GM19351 (cell line): ENCODE measurements around the gene CDC16.
"Not testable (repeated sequence)": the region's sequence is repeated elsewhere in the genome, so short reads cannot be mapped to it uniquely, and the experiment has no call there.

ENCODE experiments used
- ATAC-seq: cut with Tn5 transposase; IDR thresholded peaks from one replicate; pipeline ENCODE4 v1.9.1; 2021; ENCODE audit warnings: mild to moderate bottlenecking, moderate library complexity; ENCODE audit not compliant: unreplicated experiment

The CDC16 gene, protein sequence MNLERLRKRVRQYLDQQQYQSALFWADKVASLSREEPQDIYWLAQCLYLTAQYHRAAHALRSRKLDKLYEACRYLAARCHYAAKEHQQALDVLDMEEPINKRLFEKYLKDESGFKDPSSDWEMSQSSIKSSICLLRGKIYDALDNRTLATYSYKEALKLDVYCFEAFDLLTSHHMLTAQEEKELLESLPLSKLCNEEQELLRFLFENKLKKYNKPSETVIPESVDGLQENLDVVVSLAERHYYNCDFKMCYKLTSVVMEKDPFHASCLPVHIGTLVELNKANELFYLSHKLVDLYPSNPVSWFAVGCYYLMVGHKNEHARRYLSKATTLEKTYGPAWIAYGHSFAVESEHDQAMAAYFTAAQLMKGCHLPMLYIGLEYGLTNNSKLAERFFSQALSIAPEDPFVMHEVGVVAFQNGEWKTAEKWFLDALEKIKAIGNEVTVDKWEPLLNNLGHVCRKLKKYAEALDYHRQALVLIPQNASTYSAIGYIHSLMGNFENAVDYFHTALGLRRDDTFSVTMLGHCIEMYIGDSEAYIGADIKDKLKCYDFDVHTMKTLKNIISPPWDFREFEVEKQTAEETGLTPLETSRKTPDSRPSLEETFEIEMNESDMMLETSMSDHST

DNA sequence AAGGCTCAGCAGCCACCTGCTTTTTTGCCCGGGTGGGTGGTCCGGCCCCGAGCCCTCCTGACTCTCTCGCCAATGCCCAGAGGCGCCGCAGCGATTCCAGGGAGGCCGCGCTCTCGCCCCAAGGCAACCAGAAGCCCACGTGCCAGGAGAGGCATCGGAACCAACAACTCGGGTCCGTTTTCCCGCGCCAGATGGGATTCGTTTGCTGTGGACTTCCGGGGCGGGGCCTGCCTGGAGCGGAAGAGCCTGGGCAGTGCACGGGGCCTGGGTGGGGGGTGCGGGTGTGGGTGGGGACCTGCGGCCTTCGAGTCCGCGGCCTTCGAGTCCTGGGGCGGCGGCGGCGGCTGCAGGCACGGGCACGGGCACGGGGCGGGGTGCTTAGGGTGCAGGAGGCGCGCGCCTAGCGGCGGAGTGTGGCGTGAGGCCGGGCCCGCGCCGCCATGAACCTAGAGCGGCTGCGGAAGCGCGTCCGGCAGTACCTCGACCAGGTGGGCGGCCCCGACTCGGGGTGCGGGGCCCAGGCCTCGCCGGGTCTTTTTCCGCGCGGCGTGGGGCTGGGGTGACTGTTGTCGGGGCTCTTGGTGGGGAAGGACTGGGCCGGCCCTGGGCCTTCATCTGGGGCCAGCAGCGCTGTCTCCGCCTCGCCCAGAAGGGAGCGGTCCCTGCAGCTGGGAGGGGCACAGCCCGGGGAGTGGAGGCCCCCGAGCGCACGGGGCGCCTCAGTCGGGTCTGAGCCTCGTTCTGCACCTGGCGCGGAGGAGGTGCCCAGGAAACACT lies at the start of gene CDC16:
Gene CDC16 (plus strand): TSS at position 253 of the 777 bp plus-strand sequence. CDS start 188 bp downstream, at position 441.
- ATAC-seq: peak; percentile 88

DNA sequence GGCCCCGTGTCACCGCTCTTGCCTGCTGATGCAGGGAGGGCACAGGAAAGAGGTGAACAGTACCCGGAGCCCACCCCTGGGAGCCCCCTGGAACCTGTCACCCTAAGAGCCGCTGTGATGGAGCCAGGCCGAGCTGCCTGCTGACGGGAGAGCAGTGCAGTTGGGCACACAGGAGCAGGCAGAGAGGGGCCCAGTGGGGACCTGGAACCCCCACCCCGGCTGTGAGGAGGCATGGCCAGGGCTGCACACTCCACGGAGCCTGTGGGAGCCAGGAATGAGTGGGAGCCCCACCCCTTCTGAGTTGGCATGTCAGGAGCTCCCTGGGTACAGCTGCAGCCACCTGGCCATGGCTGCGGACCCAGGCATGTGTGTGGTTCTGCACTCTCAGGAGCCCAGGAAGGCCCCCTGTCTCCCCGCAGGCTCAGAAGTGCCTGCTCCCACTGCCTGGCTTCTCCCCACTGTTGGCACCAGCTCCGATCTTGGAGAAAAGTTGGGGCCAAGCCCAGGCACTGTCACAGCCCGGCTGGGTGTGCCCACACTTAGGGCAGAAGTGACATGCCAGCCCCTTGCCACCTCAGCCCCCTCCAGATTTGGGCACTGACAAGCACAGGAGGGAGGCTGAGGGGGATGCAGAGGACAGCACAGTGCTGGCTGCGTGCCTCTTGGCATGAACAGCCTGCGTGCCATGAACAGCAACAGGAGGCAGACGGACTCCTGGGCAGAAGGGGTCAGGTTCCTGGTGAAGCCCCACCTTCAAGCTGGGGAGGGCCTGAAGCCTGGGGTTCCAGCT lies 49.3 kb upstream of the CDC16 start:
- no peak for ATAC-seq

DNA sequence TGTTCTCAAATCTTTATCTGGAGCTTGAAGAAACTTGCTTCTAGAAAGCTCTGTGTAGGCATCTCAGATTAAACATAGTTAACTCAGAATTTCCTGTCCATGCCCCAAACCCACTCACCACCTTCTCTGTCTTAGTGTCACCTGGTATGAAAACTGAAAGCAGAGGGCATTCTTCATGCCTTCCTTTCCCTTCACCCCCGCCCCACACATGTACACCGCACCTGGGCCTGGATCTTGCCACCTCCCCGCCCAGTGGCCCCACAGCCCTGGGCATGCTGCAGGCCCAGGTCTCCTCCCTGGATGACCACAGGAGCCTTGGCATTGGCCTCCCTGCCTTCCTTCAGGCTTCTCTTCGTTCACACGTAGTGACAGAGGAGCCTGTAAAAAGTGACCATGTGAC lies 39.8 kb upstream of the CDC16 start:
- no peak for ATAC-seq

DNA sequence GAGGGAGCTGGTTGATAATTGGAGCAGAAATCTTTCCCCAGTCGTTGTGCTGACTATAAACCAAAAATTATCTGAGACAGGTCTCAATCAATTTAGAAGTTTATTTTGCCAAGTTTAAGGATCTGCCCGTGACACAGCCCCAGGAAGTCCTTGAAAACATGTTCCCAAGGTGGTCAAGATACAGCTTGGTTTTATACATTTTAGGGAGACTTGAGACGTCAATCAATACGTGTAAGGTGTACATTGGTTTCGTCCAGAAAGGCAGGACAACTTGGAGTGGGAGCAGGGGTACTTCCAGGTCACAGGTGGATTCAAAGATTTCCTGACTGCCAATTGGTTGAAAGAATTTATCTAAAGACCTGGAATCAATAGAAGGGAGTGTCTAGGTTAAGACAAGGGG lies 38.1 kb upstream of the CDC16 start:
- no peak for ATAC-seq

DNA sequence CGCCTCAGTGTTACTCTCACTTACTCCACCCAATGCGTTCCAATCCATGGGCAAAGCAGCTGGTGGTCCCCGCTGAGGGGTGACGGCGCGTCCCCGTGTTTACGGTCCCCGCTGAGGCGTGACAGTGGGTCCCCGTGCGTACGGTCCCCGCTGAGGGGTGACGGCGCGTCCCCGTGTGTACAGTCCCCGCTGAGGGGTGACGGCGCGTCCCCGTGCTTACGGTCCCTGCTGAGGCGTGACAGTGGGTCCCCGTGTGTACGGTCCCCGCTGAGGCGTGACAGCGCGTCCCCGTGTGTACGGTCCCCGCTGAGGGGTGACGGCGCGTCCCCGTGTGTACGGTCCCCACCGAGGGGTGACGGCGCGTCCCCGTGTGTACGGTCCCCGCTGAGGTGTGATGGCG lies 36.1 kb upstream of the CDC16 start:
- ATAC-seq: no peak

DNA sequence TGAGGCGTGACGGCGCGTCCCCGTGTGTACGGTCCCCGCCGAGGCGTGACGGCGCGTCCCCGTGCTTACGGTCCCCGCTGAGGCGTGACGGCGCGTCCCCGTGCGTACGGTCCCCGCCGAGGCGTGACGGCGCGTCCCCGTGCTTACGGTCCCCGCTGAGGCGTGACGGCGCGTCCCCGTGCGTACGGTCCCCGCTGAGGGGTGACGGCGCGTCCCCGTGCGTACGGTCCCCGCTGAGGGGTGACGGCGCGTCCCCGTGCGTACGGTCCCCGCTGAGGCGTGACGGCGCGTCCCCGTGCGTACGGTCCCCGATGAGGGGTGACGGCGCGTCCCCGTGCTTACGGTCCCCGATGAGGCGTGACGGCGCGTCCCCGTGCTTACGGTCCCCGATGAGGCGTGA lies 35.2 kb upstream of the CDC16 start:
- ATAC-seq: not testable (repeated sequence)

DNA sequence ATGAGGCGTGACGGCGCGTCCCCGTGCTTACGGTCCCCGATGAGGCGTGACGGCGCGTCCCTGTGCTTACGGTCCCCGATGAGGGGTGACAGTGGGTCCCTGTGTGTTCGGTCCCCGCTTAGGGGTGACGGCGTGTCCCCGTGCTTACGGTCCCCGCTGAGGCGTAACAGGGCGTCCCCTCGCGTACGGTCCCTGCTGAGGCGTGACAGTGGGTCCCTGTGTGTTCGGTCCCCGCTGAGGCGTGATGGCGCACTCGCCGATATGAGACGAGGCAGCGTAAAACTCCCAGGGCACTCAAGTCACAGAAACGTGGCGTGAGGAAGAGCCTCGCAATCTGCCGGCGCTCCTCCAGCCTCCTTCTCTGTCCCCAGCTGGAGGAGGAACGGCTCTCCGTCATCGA lies 34.7 kb upstream of the CDC16 start:
- ATAC-seq: no peak

DNA sequence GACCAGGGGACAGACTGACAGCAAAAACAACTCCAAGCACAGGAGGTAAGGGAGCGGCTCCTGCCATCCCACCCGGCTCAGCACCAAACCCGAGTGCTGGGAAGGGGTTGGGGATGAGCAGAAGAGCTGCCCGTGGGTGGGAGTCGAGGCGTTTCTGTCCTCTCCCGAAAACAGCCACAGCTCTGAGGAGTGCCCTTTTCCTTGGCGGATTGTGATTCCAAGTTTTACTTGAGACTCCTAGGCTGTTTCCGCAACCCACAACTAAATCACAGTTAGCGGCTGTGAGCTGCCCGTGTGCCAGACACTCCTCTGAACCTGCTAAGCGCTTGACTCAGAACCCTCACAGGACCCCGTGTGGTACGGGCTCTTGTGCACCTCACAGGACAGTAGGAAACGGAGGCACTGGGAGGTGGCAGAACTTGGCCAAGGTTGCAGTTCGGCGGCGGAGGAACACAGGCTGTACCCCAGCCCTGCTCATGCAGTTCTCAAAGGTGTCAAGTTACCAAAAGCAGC lies 34.2 kb upstream of the CDC16 start:
- no peak for ATAC-seq

DNA sequence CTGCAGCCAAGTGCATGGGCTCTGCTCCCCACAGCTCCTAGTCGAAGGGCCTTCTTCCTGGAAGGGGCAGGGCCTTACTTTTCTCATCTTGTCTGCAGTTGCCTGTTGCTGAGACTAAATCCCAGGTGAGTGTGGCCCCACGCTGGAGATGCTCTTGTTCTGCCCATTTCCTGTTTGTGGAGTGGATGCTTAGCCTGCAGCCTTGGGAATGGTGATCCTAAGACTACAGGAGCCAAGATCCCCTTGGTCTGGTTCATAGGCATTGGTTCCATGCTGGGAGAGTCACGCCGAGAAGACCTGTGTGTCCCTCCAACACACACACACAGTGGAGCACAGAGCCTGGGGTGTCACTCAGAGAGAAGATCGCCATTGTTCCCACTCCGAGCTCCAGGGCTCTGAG lies 32.1 kb upstream of the CDC16 start:
- ATAC-seq: no peak

DNA sequence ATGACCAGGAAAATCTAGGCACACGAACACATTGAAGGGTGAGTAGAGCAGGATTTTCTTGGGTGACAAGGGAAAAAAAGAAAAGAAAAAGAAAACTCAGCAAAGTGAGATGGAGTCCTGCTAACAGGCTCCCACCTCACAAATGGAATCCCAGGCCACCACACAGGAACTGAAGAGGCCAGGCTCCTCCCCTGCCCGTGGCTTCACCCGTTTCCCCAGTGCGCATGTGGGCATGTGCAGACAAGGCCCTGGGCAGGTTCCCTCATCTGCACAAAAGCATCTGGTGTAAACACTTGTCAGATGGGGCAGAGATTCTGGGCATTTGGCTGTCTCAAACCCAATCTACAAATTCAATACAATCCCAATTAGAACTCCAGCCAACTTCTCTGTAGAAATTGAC lies 31.2 kb upstream of the CDC16 start:
- no peak for ATAC-seq

DNA sequence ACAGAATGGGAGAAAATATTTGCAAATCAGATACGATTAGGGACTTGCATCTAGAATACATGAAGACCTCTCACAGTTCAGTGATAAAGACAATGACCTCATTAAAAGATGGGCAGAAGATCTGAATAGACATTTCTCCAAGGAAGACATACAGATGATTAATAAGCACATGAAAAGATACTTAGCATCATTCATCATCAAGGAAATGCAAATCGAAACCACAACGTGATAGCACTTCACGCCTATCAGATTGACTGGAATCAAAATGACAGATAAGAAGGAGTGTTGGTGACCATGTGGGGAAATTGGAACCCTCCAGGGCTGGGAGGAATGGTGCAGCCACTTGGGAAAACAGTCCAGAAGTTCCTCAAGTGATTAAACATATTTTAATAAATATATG lies 29.8 kb upstream of the CDC16 start:
- no peak for ATAC-seq

DNA sequence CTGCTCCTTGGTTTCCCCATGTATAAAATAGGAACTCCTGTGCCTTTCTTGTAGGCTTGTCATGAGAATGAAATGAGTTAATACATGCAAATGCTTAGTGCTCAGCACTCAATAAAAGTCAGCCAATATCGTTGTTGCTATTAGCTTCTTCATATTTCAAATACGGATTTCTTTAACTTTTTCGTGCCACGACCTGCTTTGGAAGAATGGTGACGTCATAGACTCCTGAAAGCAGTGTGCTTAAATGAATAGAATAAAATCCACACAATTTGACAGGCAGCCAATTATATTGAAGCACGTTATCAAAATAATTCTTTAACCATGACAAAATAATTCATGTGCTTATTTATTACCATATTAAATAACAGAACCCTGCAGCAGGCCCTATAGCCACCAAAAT lies 26.6 kb upstream of the CDC16 start:
- ATAC-seq: no peak

DNA sequence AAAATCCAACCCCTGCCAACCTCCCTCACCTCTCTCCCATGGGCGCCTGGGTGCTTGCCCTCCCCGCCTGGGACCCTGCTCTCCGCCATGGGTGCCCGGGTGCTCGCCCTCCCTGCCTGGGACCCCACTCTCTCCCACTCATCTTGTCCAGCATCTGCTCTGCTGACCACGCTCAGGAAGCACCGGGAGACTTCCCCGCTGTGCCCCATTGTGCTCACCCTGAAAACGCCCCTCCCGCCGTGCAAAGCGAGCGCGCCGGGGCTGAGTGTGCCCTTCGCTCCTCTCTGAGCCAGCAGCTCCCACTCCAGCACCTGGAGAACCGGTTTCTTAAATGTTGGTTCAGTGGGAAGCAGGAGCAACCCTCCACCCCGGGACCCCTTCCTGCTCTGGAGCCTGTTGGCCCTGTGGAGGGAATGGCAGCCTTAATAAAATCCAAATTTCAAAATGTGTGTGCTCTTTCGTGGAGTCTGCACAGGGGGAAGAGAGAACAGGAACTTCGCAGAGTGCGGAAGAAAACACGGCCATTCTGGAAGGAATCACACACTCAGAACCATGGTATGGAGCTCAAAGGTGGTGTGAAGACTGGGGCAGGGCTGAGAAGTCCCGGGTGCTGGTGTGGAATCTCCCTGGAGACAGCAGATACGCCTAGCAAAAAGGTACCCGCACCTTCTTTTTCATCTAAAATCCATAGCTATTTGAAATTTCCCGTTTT lies 23.1 kb upstream of the CDC16 start:
- no peak for ATAC-seq

DNA sequence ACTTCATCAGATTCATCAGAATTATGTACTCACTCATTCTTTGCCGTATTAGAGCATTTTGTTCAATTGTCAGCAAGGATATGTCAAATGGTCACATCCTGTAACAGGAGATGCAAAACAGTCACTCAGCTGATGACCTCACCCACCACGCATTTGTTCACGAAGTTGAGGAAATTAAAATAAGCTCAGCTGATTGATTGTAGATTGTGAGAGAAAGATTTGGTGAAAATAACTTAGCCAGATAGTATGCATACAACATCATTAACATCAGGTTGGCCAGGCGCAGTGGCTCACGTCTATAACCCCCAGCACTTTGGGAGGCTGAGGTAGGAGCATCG lies 22.6 kb upstream of the CDC16 start:
- no peak for ATAC-seq

DNA sequence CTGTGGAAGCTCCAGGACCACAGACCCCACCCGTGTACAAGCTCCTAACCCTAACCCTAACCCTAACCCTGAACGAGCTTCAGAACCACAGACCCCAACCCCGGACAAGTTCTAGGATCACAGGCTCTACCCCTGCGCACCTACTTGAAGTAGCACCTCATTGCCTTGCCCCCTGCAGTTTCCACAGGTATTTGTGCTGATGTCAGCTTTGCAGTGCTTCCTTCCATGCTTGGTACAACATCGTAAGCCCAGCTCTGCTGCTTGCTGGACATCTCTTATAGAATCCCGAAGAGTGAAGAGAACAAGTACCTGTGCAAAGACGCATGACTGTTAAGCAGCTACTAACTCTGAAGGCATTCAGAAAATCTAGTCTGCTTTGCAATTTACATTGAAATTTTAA lies 20.7 kb upstream of the CDC16 start:
- no peak for ATAC-seq

DNA sequence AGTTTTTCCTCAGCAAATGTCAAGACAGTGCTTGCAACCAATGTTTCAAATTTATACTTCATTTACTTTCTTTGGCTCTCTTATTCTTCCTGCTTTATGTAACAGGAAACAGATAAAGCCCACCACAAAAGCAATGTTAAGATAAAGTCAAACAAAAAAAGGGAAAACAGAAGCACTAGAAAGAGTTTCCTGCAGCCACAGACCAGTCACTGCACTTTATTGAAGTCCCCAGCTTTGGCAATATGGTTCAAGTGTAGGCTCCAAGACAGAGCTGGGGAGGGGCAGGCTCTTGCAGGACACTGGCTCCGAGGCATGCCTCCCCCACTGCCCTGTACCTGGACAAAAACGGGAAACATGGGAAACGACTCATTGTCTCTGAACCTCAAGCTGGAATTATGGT lies 15.3 kb upstream of the CDC16 start:
- no peak for ATAC-seq

DNA sequence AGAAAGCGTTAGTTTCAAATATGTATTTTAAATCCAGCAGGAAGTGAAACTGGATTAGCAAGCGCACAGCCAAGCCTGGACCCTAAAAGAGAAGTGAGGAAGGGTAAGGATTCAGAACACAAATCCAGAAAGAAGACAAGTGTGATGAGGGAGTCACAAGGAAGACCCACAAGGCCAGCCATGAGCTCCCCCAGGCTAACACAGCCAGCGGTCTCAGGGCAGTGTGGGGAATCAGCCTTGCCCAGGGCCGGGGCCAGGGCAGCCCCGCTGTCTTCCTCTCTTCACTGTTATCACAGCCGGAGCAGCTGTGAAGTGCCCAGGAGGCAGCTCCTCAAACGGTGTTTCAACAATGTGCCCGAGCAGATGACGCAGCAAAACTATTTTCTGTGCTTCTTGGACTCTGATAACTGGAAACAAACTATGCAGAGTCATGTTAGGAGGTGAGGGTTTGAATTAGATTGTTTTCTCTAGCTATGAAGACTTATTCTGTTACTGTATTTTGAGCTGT lies 12.2 kb upstream of the CDC16 start:
- ATAC-seq: no peak

DNA sequence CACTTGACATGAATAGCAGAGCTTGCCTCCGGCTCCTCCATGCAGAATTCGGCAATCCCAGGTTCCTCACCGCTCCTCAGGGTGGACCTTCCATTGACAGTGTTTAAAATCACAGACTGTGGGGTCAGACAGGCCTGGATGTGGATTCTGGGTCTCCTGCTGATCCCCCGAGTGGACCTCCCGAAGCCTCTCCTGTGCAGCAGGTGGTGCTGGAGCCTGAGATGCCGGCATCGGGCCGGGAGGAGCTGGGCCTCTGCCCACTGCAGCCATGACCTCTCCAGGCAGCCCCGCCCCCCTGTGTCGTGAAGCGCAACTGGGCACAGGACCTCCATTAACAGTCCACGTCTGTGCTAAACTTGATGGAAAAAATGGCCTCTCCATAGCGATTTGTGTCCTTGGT lies 10.5 kb upstream of the CDC16 start:
- no peak for ATAC-seq

DNA sequence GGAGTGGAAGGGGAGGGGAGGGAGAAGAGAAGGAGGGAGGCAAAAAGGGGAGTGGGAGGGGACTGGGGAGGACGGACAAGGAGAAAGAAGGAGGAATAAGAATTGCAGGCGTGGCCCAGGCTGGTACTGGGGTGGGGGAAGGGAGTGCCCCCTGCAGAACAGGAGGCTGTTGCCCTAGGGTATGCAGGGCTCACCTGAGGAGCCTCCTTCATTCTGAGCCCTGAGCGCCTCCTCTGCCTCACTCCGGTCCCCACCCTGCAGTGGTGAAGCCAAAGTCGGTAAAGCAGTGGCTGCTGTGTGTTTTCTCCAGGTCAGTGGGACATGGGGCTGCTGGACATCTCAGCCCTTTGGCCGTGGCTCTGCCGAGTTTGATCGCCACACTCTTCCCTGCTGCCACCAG lies 9.1 kb upstream of the CDC16 start:
- ATAC-seq: no peak

DNA sequence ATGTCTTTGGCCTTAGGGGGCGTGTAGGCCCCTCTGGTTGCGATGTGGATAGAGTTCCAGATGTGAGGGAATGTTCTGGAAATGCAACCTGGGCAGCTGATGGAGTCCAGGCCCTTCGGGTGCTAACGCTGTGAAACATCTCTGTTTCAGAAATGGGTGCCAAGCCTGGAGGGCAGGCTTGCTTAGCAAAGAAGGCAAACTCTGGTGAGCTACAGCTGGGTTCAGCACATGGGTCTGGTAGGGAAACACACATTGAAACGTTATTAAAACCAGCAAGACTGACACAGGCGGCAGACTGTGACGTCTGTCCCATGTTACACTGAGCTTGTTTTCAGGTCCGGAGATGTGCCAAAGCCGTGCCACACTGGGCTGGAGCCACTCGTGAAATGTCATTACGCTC lies 8.6 kb upstream of the CDC16 start:
- peak; percentile 14 for ATAC-seq
